ENCODE data around the gene FAM174C. TPM values are rescaled to one million over a fixed set of nuclear protein-coding genes. Genes with fewer than 3 reads are reported as not detected.

FAM174C gene
- total RNA-seq, 2 experiments from 2014 or later = 44.5 to 48.3 TPM

GRCh38 chr19:1271528-1272422 lies 3.6 kb upstream of the FAM174C start:
- H3K4me1 Mint-ChIP-seq = peaks cover 48% of the 10 kb centered on the region
- POLR2A ChIA-PET = interaction anchor here (1.6 to 1.9 kb wide), 2 partner anchors 10 to 27 kb away, joined by 5 to 7 read pairs; no protein-coding TSS in a partner anchor

GRCh38 chr19:1272423-1273262 lies 2.7 kb upstream of the FAM174C start:
- POLR2A ChIA-PET = interaction anchor here (1.1 to 1.9 kb wide), 4 partner anchors 11 to 206 kb away, joined by 3 to 7 read pairs (median 4); partner anchors contain the start of gene ARHGAP45
- H3K36me3 Mint-ChIP-seq = peaks cover 38% of the 10 kb centered on the region
- H3K4me3 Mint-ChIP-seq = peak overlapping the region; percentile 47
- peak overlapping the region; percentile 48 for H3K27ac Mint-ChIP-seq
- peaks cover 48% of the 10 kb centered on the region for H3K4me1 Mint-ChIP-seq
- H3K27me3 Mint-ChIP-seq = no peaks in the 10 kb centered on the region
- DNase-seq (no peak), ATAC-seq (ENCODE audit: low read depth) (no peak)
- H3K9me3 Mint-ChIP-seq = no peaks in the 10 kb centered on the region

More at GRCh38 chr19:1271528-1272422, 3.6 kb upstream of the FAM174C start:
- DNase-seq (no peak), ATAC-seq (ENCODE audit: low read depth) (no peak)
- Mint-ChIP-seq H3K27ac (peak overlapping the region; percentile 88), H3K27me3 (no peaks in the 10 kb centered on the region), H3K36me3 (peaks cover 37% of the 10 kb centered on the region), H3K4me3 (peak overlapping the region; percentile 94), H3K9me3 (no peaks in the 10 kb centered on the region)

DNA sequence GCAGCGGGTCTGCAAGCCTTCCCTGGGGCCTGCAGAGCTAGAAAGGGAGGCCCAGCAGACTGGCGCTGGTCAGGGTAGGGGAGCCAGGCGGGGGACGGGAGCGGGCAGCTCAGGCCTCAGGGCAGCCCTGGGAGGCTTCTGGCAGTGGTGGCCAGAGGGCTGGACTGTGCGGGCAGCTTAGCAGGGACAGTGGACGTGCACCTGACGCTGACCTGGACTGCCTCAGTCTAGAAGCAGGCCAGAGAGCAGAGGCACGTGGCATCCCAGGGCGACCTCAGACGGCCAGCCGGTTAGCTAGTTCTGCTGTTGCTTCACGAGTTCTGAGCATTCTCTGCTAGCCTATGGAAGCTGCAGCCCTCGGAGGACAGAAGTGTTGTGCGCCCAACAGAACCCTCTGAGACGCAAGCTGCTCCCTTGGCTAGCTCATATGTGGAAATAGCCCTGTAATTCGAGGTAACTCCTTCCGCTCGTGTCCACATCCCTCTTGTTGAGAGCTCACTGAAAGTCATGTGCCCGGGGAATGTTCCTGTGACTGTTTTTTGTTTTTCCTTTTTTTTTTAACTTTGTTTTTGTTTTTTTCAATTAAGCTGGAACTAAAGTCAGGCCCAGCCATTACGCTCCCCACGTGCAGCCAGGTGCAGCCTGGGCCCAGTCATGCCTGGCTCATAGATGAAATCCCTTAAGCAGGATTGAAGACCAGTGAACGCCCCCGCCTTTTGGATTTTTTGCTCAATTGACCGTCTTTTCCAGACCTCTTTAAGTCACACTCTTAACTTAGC lies 1.9 kb upstream of the FAM174C start:
- peak overlapping the region; percentile 48 for H3K27ac Mint-ChIP-seq

DNA sequence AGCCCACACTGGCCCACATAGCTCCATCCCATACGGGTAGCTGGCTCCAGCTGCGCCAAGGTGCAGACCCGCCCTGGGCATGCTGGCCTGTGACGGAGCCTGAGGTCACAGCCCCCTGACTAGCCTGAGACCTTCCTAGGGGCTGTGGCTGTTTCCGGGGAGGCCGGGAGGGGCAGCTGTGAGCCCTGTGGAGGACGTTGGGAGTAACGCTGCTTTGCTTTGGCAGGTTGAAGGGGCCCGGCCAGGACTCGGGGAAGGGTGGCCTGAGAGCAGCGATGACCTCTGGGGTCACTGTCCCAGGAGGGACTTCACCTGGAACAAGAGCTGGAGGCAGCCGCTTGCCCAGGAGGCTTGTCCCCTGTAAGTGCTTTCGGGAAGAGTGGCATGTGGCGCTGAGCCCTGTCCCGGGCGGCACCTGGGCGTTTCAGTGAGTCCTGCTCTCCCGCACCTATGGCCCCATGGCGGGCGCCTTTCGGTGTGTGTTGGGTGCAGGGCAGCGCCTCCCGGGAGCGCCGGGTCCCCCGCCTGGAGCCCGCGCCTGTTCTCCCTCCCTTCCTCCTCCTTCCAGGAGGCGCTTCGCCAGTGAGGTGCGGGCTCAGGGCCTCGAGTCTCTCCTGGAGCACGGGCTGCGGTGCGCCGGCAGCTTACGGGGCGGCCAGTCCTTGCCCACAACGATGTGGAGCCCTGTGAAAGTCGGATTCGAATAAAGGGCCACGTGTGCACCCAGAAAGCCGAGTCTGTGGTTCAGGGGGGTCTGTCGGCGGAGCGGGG lies 1.1 kb upstream of the FAM174C start:
- POLR2A ChIA-PET = interaction anchor here (0.8 to 1.7 kb wide), 6 partner anchors 14 to 207 kb away, joined by 3 to 4 read pairs (median 3); partner anchors contain the start of genes ARHGAP45 and POLR2E
- DNase-seq = no peak
- no peak for ATAC-seq (ENCODE audit: low read depth)

More for the DNA sequence above, 1.9 kb upstream of the FAM174C start:
- no peaks in the 10 kb centered on the region for H3K9me3 Mint-ChIP-seq
- ATAC-seq (ENCODE audit: low read depth) (no peak), DNase-seq (no peak)
- H3K36me3 Mint-ChIP-seq = peaks cover 42% of the 10 kb centered on the region
- H3K4me3 Mint-ChIP-seq = peak overlapping the region; percentile 13
- H3K4me1 Mint-ChIP-seq = peaks cover 46% of the 10 kb centered on the region
- POLR2A ChIA-PET = interaction anchor here (0.8 to 1.7 kb wide), 6 partner anchors 13 to 207 kb away, joined by 3 to 4 read pairs (median 3); partner anchors contain the start of genes ARHGAP45 and POLR2E
- no peaks in the 10 kb centered on the region for H3K27me3 Mint-ChIP-seq

DNA sequence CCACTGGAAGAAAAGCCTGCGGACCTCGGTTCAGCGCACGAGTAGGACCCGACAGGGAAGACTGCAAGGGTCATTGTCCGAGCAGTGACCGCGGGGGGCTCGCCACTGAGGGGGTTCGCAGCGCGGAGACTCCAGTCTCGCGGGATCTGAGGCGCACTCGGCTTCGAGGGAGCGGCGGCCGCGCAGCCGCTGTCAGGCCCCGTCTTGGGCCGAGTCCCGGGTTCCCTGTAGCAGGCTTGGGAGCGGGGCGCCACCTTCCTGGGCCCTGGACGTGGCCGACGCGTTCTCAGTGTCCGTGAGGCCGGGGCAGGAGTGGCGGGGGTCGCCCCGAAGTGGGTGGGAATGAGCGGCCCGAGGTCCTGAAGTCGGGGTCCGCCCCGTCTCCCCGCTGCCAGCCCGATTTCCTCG lies 474 bp upstream of the FAM174C start:
- ATAC-seq (ENCODE audit: low read depth) (no peak), DNase-seq (no peak)
- Mint-ChIP-seq H3K36me3 (peaks cover 41% of the 10 kb centered on the region), H3K27ac (no peak overlapping the region), H3K4me1 (peaks cover 45% of the 10 kb centered on the region), H3K4me3 (peak overlapping the region; percentile 67), H3K9me3 (no peaks in the 10 kb centered on the region), H3K27me3 (no peaks in the 10 kb centered on the region)
- POLR2A ChIA-PET = interaction anchor here (0.6 to 1.9 kb wide), 13 partner anchors 8 to 768 kb away, joined by 3 to 20 read pairs (median 4); partner anchors contain the start of gene ATP5F1D

More for the DNA sequence above, 1.1 kb upstream of the FAM174C start:
- Mint-ChIP-seq H3K27me3 (no peaks in the 10 kb centered on the region), H3K36me3 (peaks cover 42% of the 10 kb centered on the region), H3K4me3 (peak overlapping the region; percentile 67), H3K27ac (peak overlapping the region; percentile 11), H3K4me1 (peaks cover 41% of the 10 kb centered on the region), H3K9me3 (no peaks in the 10 kb centered on the region)

DNA sequence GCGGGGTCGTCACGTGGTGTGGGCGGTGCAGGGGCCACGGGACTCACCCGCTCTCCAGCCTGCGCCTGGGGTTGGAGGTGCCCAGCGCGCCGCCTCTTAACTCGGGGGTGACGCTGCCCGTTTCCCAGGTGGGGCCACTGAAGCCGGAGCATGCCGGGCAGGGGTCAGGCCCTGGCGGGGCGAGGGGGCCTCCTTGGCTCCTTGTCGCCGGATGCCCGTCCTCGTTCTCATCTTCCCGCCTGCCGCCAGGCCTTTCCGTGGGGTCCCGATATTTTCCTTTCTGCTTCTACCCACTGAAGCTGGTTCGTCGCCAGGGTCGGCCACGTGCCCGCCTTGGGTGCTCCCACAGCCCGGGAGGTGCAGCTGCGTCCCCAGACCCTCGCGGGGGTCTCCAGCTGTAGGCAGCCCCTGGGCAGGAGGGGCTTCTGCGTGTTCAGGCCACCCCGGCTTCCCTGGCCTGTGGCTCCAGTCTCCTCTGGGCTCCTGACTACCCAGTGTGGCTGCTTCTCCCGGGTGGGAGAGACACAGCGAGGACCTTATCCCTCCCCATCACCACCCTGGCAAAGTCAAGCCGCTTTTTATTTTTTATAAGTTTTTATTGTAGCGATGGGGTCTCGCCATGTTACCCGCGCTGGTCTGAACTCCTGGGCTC lies 772 bp downstream of the FAM174C start:
- peak overlapping the region; percentile 92 for H3K4me3 Mint-ChIP-seq
- no peak for ATAC-seq (ENCODE audit: low read depth)
- H3K27me3 Mint-ChIP-seq = no peaks in the 10 kb centered on the region
- POLR2A ChIA-PET = interaction anchor here (1.4 to 1.9 kb wide), 4 partner anchors 9 to 107 kb away, joined by 3 to 20 read pairs (median 10); no protein-coding TSS in a partner anchor
- H3K27ac Mint-ChIP-seq = peak overlapping the region; percentile 95
- DNase-seq = no peak
- H3K36me3 Mint-ChIP-seq = peaks cover 30% of the 10 kb centered on the region
- H3K4me1 Mint-ChIP-seq = peaks cover 39% of the 10 kb centered on the region
- H3K9me3 Mint-ChIP-seq = no peaks in the 10 kb centered on the region

DNA sequence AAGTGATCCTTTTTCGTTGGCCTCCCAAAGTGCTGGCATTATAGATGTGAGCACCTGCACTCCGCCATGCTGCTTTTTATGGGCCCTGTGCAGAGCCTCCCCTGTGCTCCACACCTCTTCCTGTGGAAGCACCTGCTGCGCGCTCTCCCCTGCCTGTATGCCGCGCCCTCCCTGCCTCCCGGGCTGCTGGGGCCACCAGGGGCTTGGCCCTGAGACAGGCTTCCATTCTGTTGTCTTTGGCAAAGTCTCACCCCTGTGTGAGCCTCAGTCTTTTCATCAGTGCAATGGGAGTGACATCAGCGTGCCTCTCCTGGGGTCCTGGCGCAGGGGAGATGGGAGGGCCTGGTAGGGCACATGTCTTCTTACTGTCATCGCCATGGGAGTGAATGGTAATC lies 1.3 kb downstream of the FAM174C start:
- Mint-ChIP-seq H3K27ac (peak overlapping the region; percentile 95), H3K4me3 (peak overlapping the region; percentile 92), H3K4me1 (peaks cover 35% of the 10 kb centered on the region), H3K27me3 (no peaks in the 10 kb centered on the region), H3K9me3 (no peaks in the 10 kb centered on the region), H3K36me3 (peaks cover 26% of the 10 kb centered on the region)
- DNase-seq (no peak), ATAC-seq (ENCODE audit: low read depth) (no peak)
- POLR2A ChIA-PET = interaction anchor here (1.1 to 1.9 kb wide), 3 partner anchors 8 to 33 kb away, joined by 6 to 20 read pairs (median 15); partner anchors contain the start of gene CIRBP

GRCh38 chr19:1277061-1277460 lies 1.7 kb downstream of the FAM174C start:
- DNase-seq = no peak
- H3K4me3 Mint-ChIP-seq = peak overlapping the region; percentile 92
- peaks cover 22% of the 10 kb centered on the region for H3K36me3 Mint-ChIP-seq
- no peaks in the 10 kb centered on the region for H3K9me3 Mint-ChIP-seq
- POLR2A ChIA-PET = interaction anchor here (1.1 kb wide), 1 partner anchor 8 kb away, joined by 6 read pairs; the partner anchor contains the start of gene CIRBP
- no peak for ATAC-seq (ENCODE audit: low read depth)
- peaks cover 31% of the 10 kb centered on the region for H3K4me1 Mint-ChIP-seq
- peak overlapping the region; percentile 95 for H3K27ac Mint-ChIP-seq
- H3K27me3 Mint-ChIP-seq = no peaks in the 10 kb centered on the region

DNA sequence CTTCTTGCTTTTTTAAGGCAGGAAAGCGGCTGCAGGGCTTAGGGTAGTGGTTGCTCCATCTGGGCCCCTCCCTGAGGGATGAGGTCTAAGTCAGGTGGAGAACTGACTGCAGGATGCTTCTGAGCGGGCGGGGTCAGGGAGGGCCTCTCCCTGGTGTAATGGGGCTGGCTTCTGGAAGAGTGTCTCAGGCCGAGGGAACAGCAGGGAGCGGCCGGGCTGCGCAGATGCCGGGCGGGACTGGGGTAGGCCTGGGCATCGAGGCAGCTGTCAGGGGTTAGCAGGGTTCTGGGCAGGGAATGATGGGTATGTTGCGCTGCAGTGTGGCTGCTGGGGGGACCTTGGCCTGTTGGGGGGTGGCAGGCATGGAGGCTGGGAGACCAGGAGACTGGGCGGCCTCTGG lies 2.7 kb downstream of the FAM174C start:
- POLR2A ChIA-PET = interaction anchor here (1.9 kb wide), 1 partner anchor 9 kb away, joined by 8 read pairs; the partner anchor contains the start of gene CIRBP
- Mint-ChIP-seq H3K9me3 (no peaks in the 10 kb centered on the region), H3K36me3 (peaks cover 14% of the 10 kb centered on the region), H3K27ac (peak overlapping the region; percentile 38), H3K4me1 (peaks cover 22% of the 10 kb centered on the region), H3K4me3 (no peak overlapping the region), H3K27me3 (peaks cover 2% of the 10 kb centered on the region)
- DNase-seq = no peak
- ATAC-seq (ENCODE audit: low read depth) = no peak

DNA sequence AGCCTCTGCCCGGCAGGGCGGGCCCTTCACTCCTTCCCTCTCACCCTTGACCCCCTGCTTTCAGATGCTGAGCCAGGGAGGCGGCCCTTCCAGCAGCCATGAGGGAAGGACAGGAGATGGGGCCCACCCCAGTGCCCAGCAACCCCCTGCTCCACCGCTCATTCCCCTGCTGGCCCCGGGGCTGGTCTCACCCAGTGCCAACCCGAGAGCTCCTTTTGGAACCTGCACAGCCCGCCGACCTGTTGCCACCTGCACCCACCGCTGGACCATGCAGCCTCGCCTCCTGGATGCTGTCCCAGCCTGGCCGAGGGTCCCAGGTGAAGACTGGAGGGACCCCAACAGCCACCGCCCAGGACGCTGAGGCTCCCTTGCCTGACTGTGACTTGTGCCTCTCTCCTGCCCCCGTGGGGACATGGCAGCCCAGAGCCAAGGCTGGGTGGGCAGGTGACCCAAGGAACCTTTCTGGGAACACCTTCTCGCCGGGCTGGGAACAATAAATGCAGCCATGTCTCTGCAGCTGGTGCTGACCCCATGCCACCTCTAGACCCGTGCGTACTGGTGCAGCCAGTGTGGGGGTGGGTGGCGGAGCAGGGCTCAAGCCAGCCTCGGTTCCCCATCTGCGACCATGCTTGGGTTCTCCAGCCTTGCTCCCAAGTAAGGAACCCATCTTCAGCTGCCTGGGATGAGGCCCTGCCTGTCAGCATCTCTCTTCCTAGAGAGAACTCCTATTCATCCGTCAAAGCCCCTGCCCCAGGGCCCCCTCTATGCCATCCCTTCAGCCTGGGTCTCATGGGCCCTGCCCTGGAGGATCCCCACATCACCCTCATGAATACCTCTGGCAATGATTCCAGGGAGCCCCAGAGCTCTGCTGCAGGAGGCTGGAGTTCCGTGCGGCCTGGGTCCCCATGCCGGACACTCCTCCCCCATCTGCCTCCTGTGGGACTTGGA lies 3.7 kb downstream of the FAM174C start:
- H3K4me1 Mint-ChIP-seq = peaks cover 16% of the 10 kb centered on the region
- no peaks in the 10 kb centered on the region for H3K9me3 Mint-ChIP-seq
- ATAC-seq (ENCODE audit: low read depth) = no peak
- H3K27ac Mint-ChIP-seq = no peak overlapping the region
- peaks cover 8% of the 10 kb centered on the region for H3K36me3 Mint-ChIP-seq
- no peak for DNase-seq
- H3K27me3 Mint-ChIP-seq = peaks cover 4% of the 10 kb centered on the region
- H3K4me3 Mint-ChIP-seq = no peak overlapping the region
- POLR2A ChIA-PET = interaction anchor here (0.8 to 1.9 kb wide), 3 partner anchors 10 to 104 kb away, joined by 3 to 8 read pairs (median 3); partner anchors contain the start of gene CIRBP
